ENCODE data around the gene RNASE4.

GRCh38 chr14:20641591-20641990 is 42.8 kb upstream of the RNASE4 start, which contains the start of gene OR6S1:
- TF ChIP-seq, protein P1, sequence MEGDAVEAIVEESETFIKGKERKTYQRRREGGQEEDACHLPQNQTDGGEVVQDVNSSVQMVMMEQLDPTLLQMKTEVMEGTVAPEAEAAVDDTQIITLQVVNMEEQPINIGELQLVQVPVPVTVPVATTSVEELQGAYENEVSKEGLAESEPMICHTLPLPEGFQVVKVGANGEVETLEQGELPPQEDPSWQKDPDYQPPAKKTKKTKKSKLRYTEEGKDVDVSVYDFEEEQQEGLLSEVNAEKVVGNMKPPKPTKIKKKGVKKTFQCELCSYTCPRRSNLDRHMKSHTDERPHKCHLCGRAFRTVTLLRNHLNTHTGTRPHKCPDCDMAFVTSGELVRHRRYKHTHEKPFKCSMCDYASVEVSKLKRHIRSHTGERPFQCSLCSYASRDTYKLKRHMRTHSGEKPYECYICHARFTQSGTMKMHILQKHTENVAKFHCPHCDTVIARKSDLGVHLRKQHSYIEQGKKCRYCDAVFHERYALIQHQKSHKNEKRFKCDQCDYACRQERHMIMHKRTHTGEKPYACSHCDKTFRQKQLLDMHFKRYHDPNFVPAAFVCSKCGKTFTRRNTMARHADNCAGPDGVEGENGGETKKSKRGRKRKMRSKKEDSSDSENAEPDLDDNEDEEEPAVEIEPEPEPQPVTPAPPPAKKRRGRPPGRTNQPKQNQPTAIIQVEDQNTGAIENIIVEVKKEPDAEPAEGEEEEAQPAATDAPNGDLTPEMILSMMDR (IDR thresholded peaks at IDR 0.05): no peak
- no peak for TF ChIP-seq EP300 (IDR thresholded peaks at IDR 0.05)

Data from ovary (tissue), 3 donors.